ENCODE data around the gene EPHB4.

Gene EPHB4

DNA sequence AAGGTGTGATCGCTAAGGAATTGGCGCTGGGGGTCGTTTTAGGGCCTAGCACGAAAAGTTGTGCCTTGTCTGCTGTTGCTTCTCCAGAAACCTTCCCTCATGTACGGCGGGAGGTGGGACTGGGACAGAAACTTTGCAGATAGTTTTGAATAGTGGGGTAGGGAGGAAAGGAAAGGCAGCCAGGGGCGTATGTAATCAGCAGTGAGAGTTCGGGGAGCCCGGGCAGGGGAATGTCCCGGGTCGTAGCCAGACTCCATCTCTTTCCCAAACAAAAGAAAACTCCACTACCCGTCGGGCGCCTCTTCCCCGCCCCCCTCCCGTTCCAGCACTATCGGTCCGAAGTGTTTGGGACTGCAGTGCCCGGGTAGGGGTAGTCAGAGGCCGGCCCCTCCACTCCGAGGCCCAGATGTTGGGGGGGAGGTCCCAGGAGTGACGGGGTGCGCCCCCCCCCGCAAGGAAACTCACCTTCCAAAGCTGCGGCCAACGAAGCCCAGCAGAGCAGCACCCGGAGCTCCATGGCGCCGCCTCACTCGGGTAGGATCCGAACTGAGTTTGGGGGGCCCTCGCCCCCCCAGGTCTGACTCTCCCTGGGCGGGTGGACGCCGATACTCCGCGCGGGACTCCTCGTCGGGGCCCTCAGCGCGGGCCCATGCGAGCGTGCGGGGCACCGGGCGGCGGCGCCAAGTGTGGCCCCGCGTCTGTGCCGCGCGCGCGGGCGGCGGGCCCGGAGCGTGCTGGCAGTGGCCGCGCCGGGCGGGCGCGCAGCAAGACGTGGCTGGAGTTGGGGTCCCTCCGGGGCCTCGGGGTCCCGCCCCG is 601 bp downstream of the EPHB4 start:
- Histone ChIP-seq H3K4me3 (ENCODE audit: low read depth in 1 of 2, low read length in 2 of 2) (peak overlapping the region; percentile 73 to 75), H3K27ac (ENCODE audit: low read depth, low read length) (peak overlapping the region; percentile 84), H3K27me3 (ENCODE audit: control insufficient read depth in 1 of 2, insufficient read depth in 2 of 2, low read length in 2 of 2) (no peaks in the 10 kb centered on the region), H3K9me3 (ENCODE audit: low read length) (no peaks in the 10 kb centered on the region), H3K9ac (ENCODE audit: low read length) (peak overlapping the region; percentile 62), H3K4me1 (ENCODE audit: insufficient read depth, low read length) (peaks cover 21% of the 10 kb centered on the region), H3K36me3 (ENCODE audit: insufficient read depth, low read length) (peaks cover 19% of the 10 kb centered on the region)

DNA sequence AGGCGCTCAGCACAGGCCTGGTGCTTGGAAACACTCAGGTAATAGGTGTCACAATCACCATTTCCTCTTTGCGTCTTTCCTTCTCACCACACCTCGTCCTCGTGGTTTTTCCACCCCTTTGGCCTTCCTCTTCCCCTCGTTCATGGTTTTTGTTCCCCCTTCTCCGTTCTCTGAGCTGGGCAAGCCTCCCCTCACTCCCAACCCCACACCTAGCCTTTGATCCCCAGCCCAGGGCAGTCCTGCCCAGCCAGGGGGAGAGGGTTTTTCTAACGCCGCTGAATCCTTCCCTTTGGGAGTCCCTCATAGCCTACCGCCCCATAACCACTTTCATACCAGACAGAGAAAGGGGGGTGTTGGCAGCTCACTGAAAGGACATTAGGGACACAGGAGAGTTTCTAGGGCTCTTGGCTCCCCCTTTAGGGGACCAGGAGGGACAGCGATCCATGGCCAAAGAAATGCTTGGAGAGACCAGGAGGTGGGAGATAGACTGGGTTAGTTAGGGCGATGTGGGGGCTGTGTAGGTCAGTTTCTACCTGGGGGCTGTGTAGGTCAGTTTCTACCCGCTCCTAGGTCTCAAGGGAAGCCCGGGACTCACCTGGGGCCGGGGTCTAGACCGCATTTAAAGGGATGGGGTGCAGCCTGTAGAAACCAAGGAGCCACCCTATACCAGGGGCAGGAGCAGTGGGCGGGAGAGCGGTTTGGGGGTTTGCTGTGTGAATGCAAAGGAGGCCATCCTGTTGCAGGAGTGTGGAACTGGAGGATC is 1.4 kb downstream of the EPHB4 start:
- peak overlapping the region; percentile 84 for H3K27ac ChIP-seq (ENCODE audit: low read depth, low read length)
- H3K27me3 ChIP-seq (ENCODE audit: control insufficient read depth in 1 of 2, insufficient read depth in 2 of 2, low read length in 2 of 2) = no peaks in the 10 kb centered on the region
- H3K36me3 ChIP-seq (ENCODE audit: insufficient read depth, low read length) = peaks cover 20% of the 10 kb centered on the region
- no peaks in the 10 kb centered on the region for H3K9me3 ChIP-seq (ENCODE audit: low read length)
- peak overlapping the region; percentile 62 for H3K9ac ChIP-seq (ENCODE audit: low read length)
- H3K4me3 ChIP-seq (ENCODE audit: low read depth in 1 of 2, low read length in 2 of 2) = peak overlapping the region; percentile 58 to 73
- peaks cover 21% of the 10 kb centered on the region for H3K4me1 ChIP-seq (ENCODE audit: insufficient read depth, low read length)

DNA sequence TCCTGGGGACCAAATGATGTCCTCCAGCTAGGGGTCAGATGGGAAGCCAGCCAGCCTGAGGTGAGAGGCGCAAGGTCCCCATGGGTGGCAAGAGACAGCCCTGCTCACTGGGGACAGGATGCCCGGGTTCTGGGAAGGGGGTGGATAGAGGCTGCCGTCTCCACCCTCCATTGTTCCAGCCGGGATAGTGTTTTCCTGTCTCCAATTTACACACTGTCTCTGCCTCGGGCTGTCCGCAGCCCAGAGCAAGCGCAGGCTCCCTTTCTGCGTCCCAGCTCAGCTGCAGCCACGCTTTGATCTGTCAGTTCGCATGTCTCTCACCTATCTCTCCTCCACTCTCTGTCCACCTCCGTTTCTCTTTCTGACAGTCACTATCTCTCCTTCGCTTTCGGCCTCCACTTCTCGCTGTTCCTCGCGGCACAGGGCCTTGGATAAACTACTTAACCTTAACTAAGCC is 2.1 kb downstream of the EPHB4 start:
- H3K4me3 ChIP-seq (ENCODE audit: low read depth in 1 of 2, low read length in 2 of 2) = peak overlapping the region; percentile 58 to 73
- peak overlapping the region; percentile 84 for H3K27ac ChIP-seq (ENCODE audit: low read depth, low read length)
- H3K36me3 ChIP-seq (ENCODE audit: insufficient read depth, low read length) = peaks cover 20% of the 10 kb centered on the region
- H3K4me1 ChIP-seq (ENCODE audit: insufficient read depth, low read length) = peaks cover 21% of the 10 kb centered on the region
- no peaks in the 10 kb centered on the region for H3K27me3 ChIP-seq (ENCODE audit: control insufficient read depth in 1 of 2, insufficient read depth in 2 of 2, low read length in 2 of 2)
- H3K9ac ChIP-seq (ENCODE audit: low read length) = peak overlapping the region; percentile 62
- H3K9me3 ChIP-seq (ENCODE audit: low read length) = no peaks in the 10 kb centered on the region

DNA sequence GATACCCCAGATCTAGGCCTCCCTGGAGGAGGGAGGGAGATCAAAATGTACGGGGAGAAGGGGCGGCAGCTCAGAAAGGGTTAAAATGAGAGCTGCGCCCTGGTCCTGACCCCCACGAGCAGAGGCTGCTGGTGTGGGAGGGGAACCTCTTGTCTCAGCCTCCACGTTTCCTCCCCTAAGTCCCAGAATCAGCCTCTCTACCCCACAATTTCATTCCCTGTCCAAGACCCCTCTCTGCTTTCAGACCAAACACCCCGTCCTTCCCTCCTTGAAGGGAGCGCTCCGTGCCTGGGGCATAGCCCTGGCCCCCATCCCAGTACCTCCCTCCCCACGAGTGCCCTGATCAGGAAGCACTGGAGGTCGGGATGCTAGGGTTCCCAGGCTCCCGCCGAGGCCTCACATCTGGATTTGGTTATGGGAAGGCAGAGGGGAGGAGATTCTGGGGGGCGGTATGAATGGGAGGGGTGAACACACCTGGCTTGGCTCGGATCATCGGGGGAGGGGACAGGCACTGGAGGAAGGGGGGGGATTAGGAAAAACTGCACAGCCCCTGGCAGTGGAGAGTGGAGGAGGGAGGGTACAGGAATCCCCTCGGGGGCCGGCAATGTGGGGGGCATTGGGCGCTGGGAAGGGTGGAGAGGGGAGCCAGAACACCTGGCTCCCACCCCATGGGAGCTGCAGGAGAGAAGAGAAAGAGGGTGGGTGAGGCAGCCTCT is 2.7 kb downstream of the EPHB4 start:
- Histone ChIP-seq H3K4me1 (ENCODE audit: insufficient read depth, low read length) (peaks cover 21% of the 10 kb centered on the region), H3K27ac (ENCODE audit: low read depth, low read length) (no peak overlapping the region), H3K4me3 (ENCODE audit: low read depth in 1 of 2, low read length in 2 of 2) (peak overlapping the region in 1 of 2 donors; percentile 58), H3K36me3 (ENCODE audit: insufficient read depth, low read length) (peaks cover 26% of the 10 kb centered on the region), H3K27me3 (ENCODE audit: control insufficient read depth in 1 of 2, insufficient read depth in 2 of 2, low read length in 2 of 2) (no peaks in the 10 kb centered on the region), H3K9ac (ENCODE audit: low read length) (no peak overlapping the region), H3K9me3 (ENCODE audit: low read length) (no peaks in the 10 kb centered on the region)

DNA sequence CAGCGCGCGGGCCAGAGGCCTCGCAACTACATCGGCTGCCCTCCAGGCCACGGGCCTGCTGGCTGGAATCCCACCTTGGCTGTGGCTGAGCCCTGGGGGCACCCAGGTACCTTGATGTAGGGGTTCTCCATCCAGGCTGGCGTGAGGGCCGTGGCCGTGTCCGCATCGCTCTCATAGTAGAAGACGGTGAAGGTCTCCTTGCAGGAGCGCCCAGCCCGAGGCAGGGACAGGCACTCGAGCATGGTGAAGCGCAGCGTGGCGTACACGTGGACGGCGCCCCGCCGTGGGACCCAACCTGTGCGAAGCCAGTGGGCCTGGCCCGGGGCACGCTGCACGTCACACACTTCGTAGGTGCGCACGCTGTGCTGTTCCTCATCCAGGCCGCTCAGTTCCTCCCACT is 3.8 kb downstream of the EPHB4 start:
- Histone ChIP-seq H3K9ac (ENCODE audit: low read length) (no peak overlapping the region), H3K27ac (ENCODE audit: low read depth, low read length) (no peak overlapping the region), H3K4me3 (ENCODE audit: low read depth in 1 of 2, low read length in 2 of 2) (no peak overlapping the region), H3K9me3 (ENCODE audit: low read length) (no peaks in the 10 kb centered on the region), H3K4me1 (ENCODE audit: insufficient read depth, low read length) (peaks cover 21% of the 10 kb centered on the region), H3K36me3 (ENCODE audit: insufficient read depth, low read length) (peaks cover 30% of the 10 kb centered on the region), H3K27me3 (ENCODE audit: control insufficient read depth in 1 of 2, insufficient read depth in 2 of 2, low read length in 2 of 2) (no peaks in the 10 kb centered on the region)

DNA sequence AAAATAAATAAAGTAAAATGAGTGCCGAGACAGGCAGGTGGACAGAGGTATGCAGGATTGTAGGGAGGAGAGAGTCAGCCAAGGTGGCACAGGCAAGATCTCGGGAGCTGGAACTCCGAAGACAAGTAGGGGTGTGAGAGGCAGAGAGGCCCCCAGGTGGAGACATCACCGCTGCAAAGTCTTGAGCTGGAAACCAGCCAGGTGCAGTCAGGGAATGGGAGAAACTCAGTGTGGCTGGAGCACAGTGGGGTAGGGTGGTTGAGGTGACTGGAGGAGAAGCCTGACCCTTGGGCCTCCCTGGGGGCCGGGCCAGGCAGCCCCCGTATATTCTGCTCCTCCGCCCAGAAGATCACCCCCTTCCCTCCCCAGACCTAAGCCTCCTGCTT is 4.2 kb downstream of the EPHB4 start:
- Histone ChIP-seq H3K27me3 (ENCODE audit: control insufficient read depth in 1 of 2, insufficient read depth in 2 of 2, low read length in 2 of 2) (no peaks in the 10 kb centered on the region), H3K9ac (ENCODE audit: low read length) (no peak overlapping the region), H3K4me1 (ENCODE audit: insufficient read depth, low read length) (peaks cover 21% of the 10 kb centered on the region), H3K9me3 (ENCODE audit: low read length) (no peaks in the 10 kb centered on the region), H3K4me3 (ENCODE audit: low read depth in 1 of 2, low read length in 2 of 2) (no peak overlapping the region), H3K36me3 (ENCODE audit: insufficient read depth, low read length) (peaks cover 30% of the 10 kb centered on the region), H3K27ac (ENCODE audit: low read depth, low read length) (no peak overlapping the region)

DNA sequence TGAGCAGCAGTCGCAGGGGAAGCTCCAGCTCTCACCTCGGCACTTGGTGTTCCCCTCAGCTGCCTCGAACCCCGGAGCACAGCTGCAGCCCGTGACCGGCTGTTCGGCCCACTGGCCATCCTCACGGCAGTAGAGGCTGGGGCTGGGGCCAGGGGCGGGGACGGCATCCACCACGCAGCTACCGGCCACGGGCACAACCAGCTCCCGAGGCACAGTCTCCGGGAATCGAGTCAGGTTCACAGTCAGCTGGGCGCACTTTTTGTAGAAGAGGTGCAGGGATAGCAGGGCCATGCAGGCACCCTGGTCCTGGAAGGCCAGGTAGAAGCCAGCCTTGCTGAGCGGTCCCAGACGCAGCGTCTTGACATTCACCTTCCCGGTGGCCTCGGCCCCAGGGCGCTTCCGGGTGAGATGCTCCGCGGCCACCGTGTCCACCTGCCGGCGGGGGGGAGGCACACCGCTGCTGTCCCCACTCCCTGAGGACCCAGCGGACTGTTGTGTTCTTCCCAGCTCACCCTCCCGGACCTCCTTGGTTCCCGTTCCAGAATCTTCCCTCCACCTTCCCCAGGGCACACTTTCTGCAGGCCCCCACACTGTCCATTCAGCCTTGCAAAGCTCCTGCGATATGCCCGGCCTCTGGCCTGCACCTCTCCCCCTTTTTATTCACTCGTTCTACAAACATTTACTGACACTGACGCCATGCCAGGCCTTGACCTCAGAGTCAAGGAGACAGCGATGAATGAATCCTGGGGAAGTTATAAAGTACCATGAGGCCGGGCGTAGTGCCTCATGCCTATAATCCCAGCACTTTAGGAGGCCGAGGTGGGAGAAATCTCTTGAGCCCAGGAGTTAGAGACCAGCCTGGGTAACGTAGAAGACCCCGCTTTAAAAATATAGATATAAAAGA is 4.8 kb downstream of the EPHB4 start:
- H3K4me1 ChIP-seq (ENCODE audit: insufficient read depth, low read length) = peaks cover 21% of the 10 kb centered on the region
- peaks cover 30% of the 10 kb centered on the region for H3K36me3 ChIP-seq (ENCODE audit: insufficient read depth, low read length)
- no peak overlapping the region for H3K4me3 ChIP-seq (ENCODE audit: low read depth in 1 of 2, low read length in 2 of 2)
- H3K9me3 ChIP-seq (ENCODE audit: low read length) = no peaks in the 10 kb centered on the region
- H3K27me3 ChIP-seq (ENCODE audit: control insufficient read depth in 1 of 2, insufficient read depth in 2 of 2, low read length in 2 of 2) = no peaks in the 10 kb centered on the region
- no peak overlapping the region for H3K27ac ChIP-seq (ENCODE audit: low read depth, low read length)
- no peak overlapping the region for H3K9ac ChIP-seq (ENCODE audit: low read length)

DNA sequence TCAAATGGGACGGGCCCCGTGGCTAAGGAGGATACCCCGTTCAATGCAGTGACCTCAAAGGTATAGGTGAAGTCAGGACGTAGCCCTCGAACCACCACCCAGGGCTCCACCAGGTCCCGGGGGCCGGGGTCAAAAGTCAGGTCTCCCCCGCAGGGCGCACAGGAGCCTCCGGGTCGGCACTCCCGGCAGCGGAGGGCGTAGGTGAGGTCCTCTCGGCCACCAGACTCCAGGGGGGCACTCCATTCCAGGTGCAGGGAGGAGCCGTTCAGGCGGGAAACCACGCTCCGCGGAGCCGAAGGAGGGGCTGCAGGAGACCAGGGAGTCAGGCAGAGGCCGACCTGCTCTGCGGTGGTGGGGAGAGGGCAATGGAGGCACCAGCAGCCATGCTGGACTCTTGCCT is 7.7 kb downstream of the EPHB4 start:
- no peaks in the 10 kb centered on the region for H3K9me3 ChIP-seq (ENCODE audit: low read length)
- no peak overlapping the region for H3K27ac ChIP-seq (ENCODE audit: low read depth, low read length)
- H3K27me3 ChIP-seq (ENCODE audit: control insufficient read depth in 1 of 2, insufficient read depth in 2 of 2, low read length in 2 of 2) = no peaks in the 10 kb centered on the region
- peaks cover 2% of the 10 kb centered on the region for H3K4me1 ChIP-seq (ENCODE audit: insufficient read depth, low read length)
- H3K9ac ChIP-seq (ENCODE audit: low read length) = no peak overlapping the region
- H3K36me3 ChIP-seq (ENCODE audit: insufficient read depth, low read length) = peaks cover 43% of the 10 kb centered on the region
- H3K4me3 ChIP-seq (ENCODE audit: low read depth in 1 of 2, low read length in 2 of 2) = no peak overlapping the region

DNA sequence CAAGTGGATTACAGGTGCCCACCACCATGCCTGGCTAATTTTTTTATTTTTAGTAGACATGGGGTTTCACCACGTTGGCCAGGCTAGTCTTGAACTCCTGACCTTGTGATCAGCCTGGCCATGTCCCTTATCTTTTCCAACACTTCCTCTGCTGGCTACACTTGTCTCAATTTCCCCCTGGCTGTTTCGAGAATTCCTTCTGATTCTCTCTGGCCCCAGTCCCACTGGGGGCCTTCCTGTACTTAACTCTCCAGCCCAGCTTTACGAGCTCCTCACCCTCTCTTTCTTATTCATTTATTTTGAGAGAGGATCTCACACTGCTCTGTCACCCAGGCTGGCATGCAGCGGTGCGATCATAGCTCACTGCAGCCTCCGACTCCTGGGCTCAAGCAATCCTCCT is 8.5 kb downstream of the EPHB4 start:
- H3K4me3 ChIP-seq (ENCODE audit: low read depth in 1 of 2, low read length in 2 of 2) = no peak overlapping the region
- no peaks in the 10 kb centered on the region for H3K27me3 ChIP-seq (ENCODE audit: control insufficient read depth in 1 of 2, insufficient read depth in 2 of 2, low read length in 2 of 2)
- H3K4me1 ChIP-seq (ENCODE audit: insufficient read depth, low read length) = no peaks in the 10 kb centered on the region
- no peak overlapping the region for H3K9ac ChIP-seq (ENCODE audit: low read length)
- H3K9me3 ChIP-seq (ENCODE audit: low read length) = no peaks in the 10 kb centered on the region
- no peak overlapping the region for H3K27ac ChIP-seq (ENCODE audit: low read depth, low read length)
- H3K36me3 ChIP-seq (ENCODE audit: insufficient read depth, low read length) = peaks cover 50% of the 10 kb centered on the region

DNA sequence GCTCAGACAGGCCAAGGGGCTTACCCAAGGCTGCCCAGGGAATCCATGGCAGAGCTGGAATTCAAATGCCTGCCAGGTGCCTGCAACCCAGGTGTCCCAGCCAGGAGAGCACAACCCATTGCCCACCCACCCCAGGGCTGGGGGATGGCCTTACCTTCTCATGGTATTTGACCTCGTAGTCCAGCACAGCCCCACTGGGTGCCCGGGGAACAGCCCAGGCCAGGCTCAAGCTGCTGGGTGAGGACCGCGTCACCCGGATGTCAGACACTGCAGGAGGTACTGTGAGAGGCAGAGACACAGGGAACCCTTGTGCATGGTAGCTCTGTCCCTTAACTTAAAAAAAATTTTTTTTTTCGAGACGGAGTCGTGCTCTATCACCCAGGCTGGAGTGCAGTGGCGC is 9.0 kb downstream of the EPHB4 start:
- H3K9me3 ChIP-seq (ENCODE audit: low read length) = no peaks in the 10 kb centered on the region
- H3K4me3 ChIP-seq (ENCODE audit: low read depth in 1 of 2, low read length in 2 of 2) = no peak overlapping the region
- peaks cover 50% of the 10 kb centered on the region for H3K36me3 ChIP-seq (ENCODE audit: insufficient read depth, low read length)
- H3K27ac ChIP-seq (ENCODE audit: low read depth, low read length) = no peak overlapping the region
- H3K27me3 ChIP-seq (ENCODE audit: control insufficient read depth in 1 of 2, insufficient read depth in 2 of 2, low read length in 2 of 2) = no peaks in the 10 kb centered on the region
- no peaks in the 10 kb centered on the region for H3K4me1 ChIP-seq (ENCODE audit: insufficient read depth, low read length)
- no peak overlapping the region for H3K9ac ChIP-seq (ENCODE audit: low read length)

All from muscle layer of colon (tissue), 2 donors.